Stimulated activated CD8-positive, alpha-beta memory T cell treated with anti-CD3 and anti-CD28 coated beads, Interleukin-7, amount 100 ng/mL, for 1 hour (primary cell): ENCODE data around the gene PPP1R3E.

ENCODE experiments used
- DNase-seq, 2 donors: peaks; one replicate each; pipeline ENCODE4 v3.0.0-alpha.2; 2020; ENCODE audit warnings: low read depth in 2 of 2

The PPP1R3E gene

GRCh38 chr14:23248601-23249000, 54.1 kb downstream of the PPP1R3E start:
- DNase-seq = no peak
